NCI-H510A treated with DMSO at 0.1 percent for 48 hours (cell line): ENCODE data around the gene TBC1D5.
A peak's percentile ranks its signal among the peaks of the same experiment; 100 is the strongest.

Experiments used
- DNase-seq: peaks from one replicate; lab custom pipeline; 2025; lab: John Stamatoyannopoulos, UW

The TBC1D5 gene

GRCh38 chr3:17479681-17480405 is 262.6 kb downstream of the TBC1D5 start:
- no peak for DNase-seq

DNA sequence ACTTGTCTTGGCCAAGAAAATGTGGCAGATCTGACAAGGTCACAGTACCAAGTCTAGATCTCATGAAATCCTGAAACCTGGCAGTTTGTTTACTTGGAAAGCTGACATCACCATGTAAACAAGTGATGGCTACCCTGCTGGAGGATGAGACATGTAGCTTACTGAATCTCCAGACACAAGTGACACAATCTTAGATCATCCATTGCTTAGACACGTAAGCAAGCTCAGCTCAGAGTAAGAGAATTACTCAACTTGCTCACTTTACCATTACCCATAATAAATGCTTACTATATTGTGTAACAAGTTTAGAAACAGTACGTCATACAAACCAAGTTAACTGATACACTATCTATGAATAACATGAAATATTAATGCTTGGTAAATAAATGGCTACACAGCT is 263.8 kb downstream of the TBC1D5 start:
- no peak for DNase-seq

- DNase-seq = no peak
Observed at GRCh38 chr3:17473761-17474160, 268.7 kb downstream of the TBC1D5 start.

- no peak for DNase-seq
Observed at GRCh38 chr3:17469954-17470353, 272.5 kb downstream of the TBC1D5 start.

DNA sequence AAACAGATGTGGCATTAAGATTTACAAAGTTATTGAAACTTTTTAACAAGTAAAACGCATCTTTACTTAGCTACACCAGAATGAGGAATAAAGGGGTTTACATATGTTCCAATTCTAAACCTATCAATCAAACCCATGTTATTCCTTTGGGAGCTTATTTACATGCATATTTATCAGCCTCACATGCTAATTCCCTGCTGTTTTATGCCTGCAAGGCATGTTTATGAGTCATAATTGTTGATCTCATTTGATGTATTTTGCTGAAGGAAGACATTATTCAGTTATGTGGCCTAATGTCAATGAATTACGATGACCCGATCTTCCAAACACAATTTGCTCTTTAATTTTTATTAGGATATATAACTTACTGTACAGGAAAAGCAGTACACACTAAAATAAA is 272.9 kb downstream of the TBC1D5 start:
- DNase-seq = no peak

GRCh38 chr3:17466028-17466427 is 276.4 kb downstream of the TBC1D5 start:
- DNase-seq = no peak

- no peak for DNase-seq
Observed at GRCh38 chr3:17459470-17459993, 282.9 kb downstream of the TBC1D5 start.

GRCh38 chr3:17456650-17457049 is 285.8 kb downstream of the TBC1D5 start:
- no peak for DNase-seq

DNA sequence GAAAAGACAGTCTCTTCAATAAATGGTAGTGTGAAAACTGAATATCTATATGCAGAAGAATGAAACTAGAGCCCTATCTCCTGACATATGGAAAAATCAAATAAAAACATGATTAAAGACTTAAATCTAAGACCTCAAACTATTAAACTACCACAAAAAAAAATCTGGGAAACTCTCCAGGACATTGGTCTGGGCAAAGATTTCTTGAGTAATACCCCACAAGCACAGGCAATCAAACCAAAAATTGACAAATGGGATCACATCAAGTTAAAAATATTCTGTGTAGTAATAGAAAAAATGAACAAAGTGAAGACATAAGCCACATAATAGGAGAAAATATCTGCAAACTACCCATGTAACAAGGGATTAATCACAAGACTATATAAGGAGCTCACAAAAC is 286.4 kb downstream of the TBC1D5 start:
- DNase-seq = no peak

DNA sequence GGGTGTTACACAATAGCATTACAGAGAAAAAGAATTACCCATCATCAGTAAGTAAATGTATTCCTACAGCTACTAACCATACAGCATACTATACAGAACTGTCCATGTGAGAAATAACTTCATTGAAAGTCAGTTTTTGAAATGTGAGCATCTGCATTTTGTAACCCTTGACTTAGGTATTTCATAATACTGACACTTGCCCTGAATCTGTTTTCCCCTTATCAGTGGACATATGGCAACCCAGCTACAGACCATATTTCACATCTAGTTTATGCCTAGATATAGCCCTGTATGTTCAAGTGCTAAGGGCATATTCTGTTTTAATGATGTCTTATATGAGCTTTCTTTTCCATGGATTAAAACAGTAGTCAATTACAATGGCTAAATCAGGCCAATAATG is 297.6 kb downstream of the TBC1D5 start:
- no peak for DNase-seq

DNA sequence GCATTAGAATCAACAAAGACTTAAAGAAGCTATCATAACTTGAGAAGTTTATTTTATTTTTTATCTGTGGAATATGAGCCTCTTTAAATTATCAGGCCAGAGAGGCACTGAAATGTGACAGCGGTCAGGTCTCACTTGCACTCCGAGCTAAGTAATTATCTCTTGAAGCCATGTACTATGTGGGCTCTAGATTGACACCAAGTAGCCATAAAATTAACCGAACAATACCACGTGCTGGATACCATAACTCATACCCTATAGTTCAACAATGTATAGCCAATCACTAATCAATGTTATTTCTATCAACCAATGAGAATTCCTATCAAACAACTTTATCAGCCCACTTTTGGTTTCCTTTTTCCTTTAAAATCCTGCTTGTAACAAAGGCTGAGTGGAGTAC is 299.3 kb downstream of the TBC1D5 start:
- DNase-seq = no peak

DNA sequence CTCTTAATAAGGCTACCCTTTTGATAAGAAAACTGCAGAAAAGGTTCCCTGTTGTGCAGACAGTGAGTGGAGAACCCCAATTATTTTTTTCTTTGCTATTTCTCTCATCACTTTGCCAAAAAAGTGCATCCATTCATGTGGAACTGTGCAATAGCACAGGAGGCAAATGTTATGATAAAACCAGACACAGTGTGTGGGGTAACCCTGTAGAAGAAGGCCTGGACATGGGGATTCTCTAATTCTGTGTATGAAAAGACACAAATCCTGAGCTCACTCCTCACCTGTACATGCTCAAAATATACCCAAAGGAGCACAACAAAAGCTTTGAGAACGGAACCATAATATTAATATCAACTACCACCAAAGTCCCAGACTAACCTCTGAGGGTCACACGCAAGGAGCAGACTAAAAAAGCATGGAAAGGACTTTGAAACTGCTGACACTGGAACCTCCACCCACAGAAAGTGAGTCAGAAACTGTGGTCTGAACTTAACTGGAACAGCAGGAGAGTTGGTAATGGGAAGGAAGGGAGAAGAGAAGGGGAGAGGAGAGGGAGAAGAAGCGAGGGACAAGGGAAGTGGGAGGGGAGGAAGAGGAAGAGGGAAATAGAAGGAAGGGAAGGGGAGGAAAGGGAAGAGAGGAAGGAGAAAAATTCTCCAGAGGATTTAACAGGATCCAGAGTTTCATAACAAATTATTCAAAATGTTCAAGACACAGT is 299.9 kb downstream of the TBC1D5 start:
- no peak for DNase-seq

- DNase-seq = no peak
Observed at GRCh38 chr3:17433876-17434275, 308.6 kb downstream of the TBC1D5 start.

DNA sequence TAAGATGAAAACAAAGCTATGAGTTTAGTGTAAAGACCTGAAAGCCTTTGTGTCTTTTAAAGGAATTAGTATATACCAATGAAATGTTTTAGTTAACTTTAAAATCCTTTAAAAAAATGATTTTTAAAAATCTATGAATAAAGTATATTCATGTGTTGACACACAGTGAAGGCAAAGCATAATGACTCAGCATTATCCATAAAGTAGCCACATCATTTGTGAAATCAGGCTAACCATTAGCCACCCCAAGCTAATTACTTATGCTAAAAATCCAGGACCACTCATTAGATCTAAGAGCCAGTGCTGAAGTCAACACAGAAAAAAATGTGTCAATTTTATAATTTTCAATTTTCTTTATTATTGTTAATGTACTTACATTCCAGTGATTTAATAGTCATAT is 310.2 kb downstream of the TBC1D5 start:
- DNase-seq = no peak

DNA sequence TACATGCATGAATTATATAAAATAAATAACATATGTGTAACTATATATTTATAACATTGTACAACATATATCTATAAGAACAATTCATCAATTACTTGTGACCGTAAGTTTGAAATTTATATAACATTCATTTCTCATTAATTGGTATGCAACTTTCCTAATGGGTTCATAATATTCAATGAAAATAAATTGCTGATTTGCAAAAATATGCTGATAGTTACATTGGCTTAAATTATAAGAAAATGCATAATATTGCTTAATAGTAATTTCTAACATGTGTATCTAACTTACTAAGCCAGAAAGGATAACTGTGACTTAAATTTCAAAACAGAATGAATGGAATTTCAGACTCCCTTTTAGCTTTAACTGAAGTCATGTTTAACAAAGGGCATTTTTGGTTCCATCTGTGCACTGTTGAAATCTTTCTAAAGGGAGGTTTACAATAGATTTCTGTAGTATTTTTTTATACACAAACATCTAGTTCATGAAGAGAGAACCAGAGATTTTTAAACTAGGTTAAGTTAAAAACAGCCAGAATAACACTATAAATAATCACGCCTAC is 310.9 kb downstream of the TBC1D5 start:
- no peak for DNase-seq

- peak; percentile 51 for DNase-seq
Observed at GRCh38 chr3:17431004-17431403, 311.4 kb downstream of the TBC1D5 start.

DNA sequence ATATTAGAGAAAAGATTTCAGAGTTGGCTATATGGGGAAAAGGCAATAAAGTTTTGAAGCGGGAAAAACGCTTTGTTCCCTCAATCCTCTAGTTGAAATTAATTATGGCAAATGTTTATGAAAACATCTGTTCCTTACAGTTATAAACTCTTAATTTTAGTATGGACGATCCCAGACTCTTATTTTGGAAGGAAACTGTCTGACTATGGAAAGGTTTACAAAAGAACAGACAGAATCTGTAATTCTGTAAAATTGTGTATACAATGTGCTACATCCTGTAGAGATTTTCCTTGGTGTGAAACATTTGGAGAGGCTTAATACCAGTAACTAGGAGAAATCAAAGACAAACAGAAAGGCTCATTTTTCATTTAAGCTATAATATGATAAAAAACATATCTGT is 311.8 kb downstream of the TBC1D5 start:
- no peak for DNase-seq

DNA sequence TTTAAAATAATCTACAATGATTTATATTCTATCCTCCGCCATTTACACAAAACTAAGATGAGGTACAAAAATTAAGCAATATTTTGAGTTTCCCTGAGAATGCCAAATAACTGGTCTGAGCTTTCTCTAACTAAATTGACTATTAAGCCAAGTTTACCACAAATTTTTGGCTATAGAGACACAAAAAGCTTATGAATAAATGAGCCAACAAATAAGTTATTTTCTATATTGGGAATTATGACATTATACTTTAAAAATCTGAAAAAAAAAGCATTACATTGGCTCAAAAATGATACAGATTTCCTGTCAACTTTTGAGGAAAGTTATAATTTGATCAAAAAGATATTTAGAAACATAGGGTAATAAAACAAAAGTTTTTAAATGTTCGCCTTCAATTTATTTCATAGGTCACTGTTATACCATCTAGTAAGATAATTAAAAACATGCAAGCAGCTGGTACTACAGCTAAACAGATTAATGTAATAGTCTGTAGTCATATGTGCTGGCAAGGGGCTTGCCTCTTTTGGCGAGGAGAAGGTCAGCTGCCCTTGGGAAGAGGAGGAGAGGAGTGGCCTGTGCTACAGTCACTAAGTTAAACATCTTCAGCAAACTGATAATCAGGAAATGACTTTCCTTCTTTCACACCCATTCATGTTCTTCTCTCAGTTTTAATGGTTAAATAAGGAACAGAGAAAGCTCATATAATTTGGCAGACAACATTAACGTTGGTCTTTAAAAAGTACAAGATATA is 318.5 kb downstream of the TBC1D5 start:
- DNase-seq = no peak

- DNase-seq = no peak
Observed at GRCh38 chr3:17422636-17423035, 319.8 kb downstream of the TBC1D5 start.

DNA sequence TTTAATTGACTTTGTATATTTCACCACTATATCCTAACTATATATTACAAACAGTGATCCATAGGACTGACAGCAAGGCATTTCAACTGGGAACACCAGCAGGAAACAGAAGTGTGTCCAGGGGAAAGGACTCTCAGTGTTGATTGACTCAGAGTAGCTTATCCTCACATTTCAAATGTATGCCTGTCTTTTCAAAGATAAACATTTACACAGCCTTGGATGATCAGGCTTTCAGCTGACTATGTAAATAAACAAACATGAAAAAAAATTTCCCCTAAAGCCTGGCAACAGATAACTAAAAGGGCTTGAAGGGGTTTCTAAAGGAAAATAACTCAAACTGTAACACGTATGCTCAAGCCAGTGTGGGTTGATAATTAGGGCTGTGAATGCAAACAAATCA is 321.8 kb downstream of the TBC1D5 start:
- DNase-seq = peak; percentile 28

GRCh38 chr3:17412950-17413530 is 329.4 kb downstream of the TBC1D5 start:
- DNase-seq = peak; percentile 71
